ENCODE measurements around the gene SLC8B1. TPM values are rescaled to one million over a fixed set of nuclear protein-coding genes. Genes with fewer than 3 reads are reported as not detected.
A peak's percentile ranks its signal among the peaks of the same experiment; 100 is the strongest.

SLC8B1 gene
- total and polyA plus RNA-seq, 9 donors, result 36.9 to 117 (median 76.2) TPM

DNA sequence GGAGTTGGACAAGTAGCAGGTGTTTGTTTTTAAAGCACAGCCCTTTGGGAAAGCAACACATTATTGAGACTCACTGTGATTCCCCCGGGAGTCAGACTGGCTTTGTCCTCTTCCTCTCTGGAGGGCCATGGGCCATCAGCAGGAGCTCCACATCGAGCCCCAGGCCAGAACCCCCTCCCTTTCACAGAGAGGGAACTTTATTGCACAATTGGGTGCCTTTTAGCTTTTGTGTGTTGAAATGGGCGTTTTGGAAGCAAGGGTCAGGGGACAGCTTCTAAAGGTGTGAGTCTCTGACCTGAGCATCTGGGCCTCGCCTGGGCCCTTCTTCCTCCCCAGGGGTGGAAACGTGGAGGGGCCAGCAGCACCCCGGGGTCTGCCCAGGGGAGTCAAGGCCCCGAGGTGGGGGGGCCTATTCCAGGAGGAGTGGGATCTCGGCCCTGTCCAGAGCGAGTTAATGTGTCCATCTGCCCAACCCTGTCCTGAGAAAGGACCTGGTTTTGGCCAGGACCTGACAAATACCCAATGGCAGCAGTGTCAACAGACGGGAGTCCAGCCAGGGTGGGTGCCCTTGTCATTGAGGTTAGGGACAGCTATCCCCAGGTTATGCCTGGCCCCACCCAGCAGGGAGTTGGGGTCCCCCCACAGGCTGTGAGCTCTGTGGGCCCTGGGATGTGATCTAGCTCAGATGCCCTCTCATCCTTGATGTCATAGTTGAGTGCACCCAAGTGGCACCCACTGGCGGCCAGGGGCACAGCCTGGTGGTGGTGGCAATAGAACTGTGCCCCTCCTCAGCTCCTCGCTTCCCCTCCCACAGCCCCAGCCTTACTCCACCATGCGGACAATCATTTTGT, 37.1 kb downstream of the SLC8B1 start:
- WGBS, 3 donors, result 67 to 74% (median 71%) methylated on average over 12 to 13 of the region's 13 CpGs
- no peak overlapping the region for H3K4me3 ChIP-seq
- intact Hi-C loops (cut with DNase I), result loop anchor here in 1 of 4 donors (5.0 kb wide), 1 partner anchor 101 kb away; no protein-coding TSS in a partner anchor
- no peak for TF ChIP-seq CTCF (IDR thresholded peaks at IDR 0.05)
- no peak for TF ChIP-seq POLR2A (IDR thresholded peaks at IDR 0.05)
- TF ChIP-seq EP300 (IDR thresholded peaks at IDR 0.05), result no peak
- H3K4me1 ChIP-seq (ENCODE audit: insufficient read depth), result peaks cover 24% of the 10 kb centered on the region
- no peak for DNase-seq
- peak overlapping the region; percentile 4 to 42 for H3K27ac ChIP-seq
- no peaks in the 10 kb centered on the region for H3K27me3 ChIP-seq
- H3K36me3 ChIP-seq, result no peaks in the 10 kb centered on the region
- H3K9me3 ChIP-seq, result no peaks in the 10 kb centered on the region

DNA sequence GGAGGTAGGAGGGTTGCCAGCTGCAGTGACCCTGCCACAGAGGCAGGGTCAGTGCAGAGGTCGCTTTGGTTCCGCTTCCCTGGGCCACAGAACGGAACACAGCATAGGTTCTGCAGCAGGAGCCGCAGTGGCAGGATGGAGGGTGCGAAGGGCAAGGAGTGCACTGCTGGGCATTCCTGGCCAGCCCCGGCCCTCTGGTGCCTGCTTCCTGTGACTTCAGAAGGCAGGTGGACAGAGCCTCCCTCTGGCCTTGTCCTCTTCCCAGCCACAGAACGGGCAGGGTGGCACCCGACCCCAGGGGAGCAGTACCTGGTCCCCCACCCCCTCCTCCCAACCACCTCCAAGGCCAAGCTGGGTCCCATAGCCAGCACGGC, 37.7 kb downstream of the SLC8B1 start:
- Histone ChIP-seq H3K4me3 (no peak overlapping the region), H3K27ac (peak overlapping the region; percentile 4 to 42), H3K9me3 (no peaks in the 10 kb centered on the region), H3K4me1 (ENCODE audit: insufficient read depth) (peaks cover 24% of the 10 kb centered on the region), H3K36me3 (no peaks in the 10 kb centered on the region), H3K27me3 (no peaks in the 10 kb centered on the region)
- intact Hi-C loops (cut with DNase I), result loop anchor here in 1 of 4 donors (5.0 kb wide), 1 partner anchor 100 kb away; no protein-coding TSS in a partner anchor
- TF ChIP-seq EP300 (IDR thresholded peaks at IDR 0.05) (no peak), CTCF (IDR thresholded peaks at IDR 0.05) (no peak), POLR2A (IDR thresholded peaks at IDR 0.05) (no peak)
- DNase-seq, result no peak
- WGBS, 3 donors, result 73 to 79% (median 79%) methylated on average over 8 to 9 of the region's 9 CpGs

DNA sequence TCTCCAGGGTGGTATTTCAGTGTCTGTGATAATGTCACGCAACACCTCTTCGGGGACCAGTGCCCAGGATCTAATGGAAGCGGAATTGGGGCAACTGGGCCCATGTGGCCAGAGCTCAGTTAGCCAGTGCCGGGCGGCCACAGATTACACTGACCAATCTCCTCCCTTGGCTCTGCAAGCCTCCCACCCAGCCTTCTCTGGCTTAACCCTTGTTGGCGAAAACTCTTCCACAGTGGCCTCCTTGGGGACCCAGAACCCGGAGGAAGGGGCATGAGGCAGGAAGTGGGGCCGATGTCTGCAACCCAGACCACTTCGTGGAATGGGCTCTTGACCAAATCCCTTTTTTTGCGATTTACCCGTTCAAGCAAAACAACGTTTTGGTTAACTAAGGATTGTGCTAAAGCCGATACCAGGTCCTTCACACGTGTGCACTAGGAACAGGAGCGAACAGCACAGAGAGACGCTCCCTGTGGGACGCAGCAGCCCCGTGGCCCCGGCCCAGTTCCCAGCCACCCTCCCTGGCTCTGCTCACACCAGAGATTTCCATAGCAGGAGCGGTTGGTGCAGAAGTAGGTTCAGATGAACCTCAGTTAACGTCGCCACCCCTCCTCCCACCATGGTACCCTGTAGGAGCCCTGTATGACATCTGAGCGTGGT, 38.2 kb downstream of the SLC8B1 start:
- DNase-seq, result no peak
- TF ChIP-seq CTCF (IDR thresholded peaks at IDR 0.05) (no peak), EP300 (IDR thresholded peaks at IDR 0.05) (no peak)
- intact Hi-C loops (cut with DNase I), result loop anchor here in 1 of 4 donors (5.0 kb wide), 1 partner anchor 99 kb away; no protein-coding TSS in a partner anchor
- Histone ChIP-seq H3K27ac (peak overlapping the region in 1 of 2 donors; percentile 42), H3K27me3 (no peaks in the 10 kb centered on the region), H3K36me3 (no peaks in the 10 kb centered on the region), H3K9me3 (no peaks in the 10 kb centered on the region), H3K4me1 (ENCODE audit: insufficient read depth) (peaks cover 24% of the 10 kb centered on the region), H3K4me3 (no peak overlapping the region)
- WGBS, 3 donors, result 49 to 66% (median 59%) methylated on average over 23 of the region's 23 CpGs

- intact Hi-C loops (cut with DNase I), result loop anchor here in 1 of 4 donors (5.0 kb wide), 1 partner anchor 99 kb away; no protein-coding TSS in a partner anchor
- peaks cover 24% of the 10 kb centered on the region for H3K4me1 ChIP-seq (ENCODE audit: insufficient read depth)
- TF ChIP-seq CTCF (IDR thresholded peaks at IDR 0.05) (no peak), EP300 (IDR thresholded peaks at IDR 0.05) (no peak), POLR2A (IDR thresholded peaks at IDR 0.05) (no peak)
- no peaks in the 10 kb centered on the region for H3K27me3 ChIP-seq
- H3K9me3 ChIP-seq, result no peaks in the 10 kb centered on the region
- H3K4me3 ChIP-seq, result no peak overlapping the region
- DNase-seq, result no peak
- WGBS, 3 donors, result 80 to 92% (median 86%) methylated on average over 24 of the region's 24 CpGs
- no peaks in the 10 kb centered on the region for H3K36me3 ChIP-seq
- H3K27ac ChIP-seq, result peak overlapping the region in 1 of 2 donors; percentile 26
Measured at GRCh38 chr12:113295886-113296556, 38.9 kb downstream of the SLC8B1 start.
